RWPE2 (cell line): ENCODE data around the gene SLC9A9.

ENCODE experiments used
- ATAC-seq: fragments of 200-7000 bp; cut with Tn5 transposase; 3 replicates; pipeline ENCODE4 v1.9.1; 2021; ENCODE audit warnings: low read depth
- DNase-seq: peaks from one replicate; pipeline ENCODE4 v3.0.0-alpha.2; 2020; ENCODE audit warnings: low spot score
- H3K27ac ChIP-seq: fragments of 450-650 bp; 2 replicates; pipeline ENCODE4 v1.5.1; 2017; ENCODE audit warnings: mild to moderate bottlenecking; ENCODE audit not compliant: poor library complexity, severe bottlenecking
- H3K27me3 ChIP-seq: fragments of 250-450 bp; sonication (Bioruptor Pico); 2 replicates; pipeline ENCODE4 v1.5.1; 2021; ENCODE audit warnings: mild to moderate bottlenecking, moderate library complexity; ENCODE audit not compliant: insufficient read depth, poor library complexity, severe bottlenecking
- H3K36me3 ChIP-seq: fragments of 250-450 bp; sonication (Bioruptor Pico); 2 replicates; pipeline ENCODE4 v1.5.1; 2020; ENCODE audit warnings: low read depth, mild to moderate bottlenecking, moderate library complexity
- H3K4me1 ChIP-seq: fragments of 250-450 bp; sonication (Bioruptor Pico); 2 replicates; pipeline ENCODE4 v1.5.1; 2021; ENCODE audit warnings: mild to moderate bottlenecking, moderate library complexity; ENCODE audit not compliant: insufficient read depth, poor library complexity, severe bottlenecking
- H3K4me3 ChIP-seq: fragments of 250-450 bp; sonication (Bioruptor Pico); 2 replicates; pipeline ENCODE4 v1.5.1; 2021; ENCODE audit warnings: mild to moderate bottlenecking, moderate library complexity; ENCODE audit not compliant: severe bottlenecking
- H3K9me3 ChIP-seq: fragments of 250-450 bp; sonication (Bioruptor Pico); 2 replicates; pipeline ENCODE4 v1.5.1; 2021; ENCODE audit warnings: mild to moderate bottlenecking, moderate library complexity; ENCODE audit not compliant: severe bottlenecking
- TF ChIP-seq, protein P1 (sequence below): fragments of 450-650 bp; IDR thresholded peaks from one replicate; pipeline ENCODE4 v1.5.1; 2017; ENCODE audit warnings: mild to moderate bottlenecking, moderate library complexity; ENCODE audit not compliant: poor library complexity, severe bottlenecking

Gene SLC9A9

DNA sequence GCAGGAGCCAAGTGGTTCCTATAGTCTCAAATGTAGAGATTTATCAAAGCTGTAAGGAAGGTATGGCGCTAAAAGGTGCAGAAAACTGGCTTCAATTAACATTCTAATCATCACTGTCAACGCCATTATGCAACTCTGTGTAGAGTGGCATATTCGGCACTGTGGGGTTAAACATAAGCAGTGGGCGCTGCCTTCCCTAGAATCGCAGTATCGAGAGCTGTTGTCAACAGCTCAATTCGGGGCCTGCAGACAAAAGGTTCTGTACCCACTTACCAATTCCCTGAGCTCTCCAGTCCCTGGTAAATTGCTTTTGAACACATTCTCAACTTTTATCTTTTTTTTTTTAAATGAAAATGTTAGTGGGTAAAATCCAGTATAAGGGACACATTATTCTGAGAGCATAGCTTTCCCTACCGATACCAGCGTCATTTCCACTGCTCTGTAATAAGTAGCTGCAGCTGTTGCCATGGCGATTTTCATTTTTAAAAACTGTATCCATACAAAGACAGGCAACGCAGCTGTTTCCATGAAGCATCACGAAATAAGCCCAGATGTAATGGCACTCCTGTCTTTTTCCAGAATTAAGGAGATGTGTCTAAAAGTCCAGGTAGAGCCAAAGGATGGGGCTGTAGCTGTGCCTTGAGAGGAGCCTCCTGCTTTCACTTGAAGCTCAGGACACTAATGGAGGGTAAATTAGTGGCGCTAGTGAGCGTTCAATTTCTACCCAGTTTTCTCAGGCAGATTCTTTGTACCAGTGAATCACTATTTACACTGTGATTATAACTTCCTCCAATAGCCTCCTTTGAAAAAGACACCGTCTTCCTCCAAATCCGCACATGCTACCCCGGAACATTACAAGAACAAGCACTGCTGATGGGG lies 250.3 kb downstream of the SLC9A9 start:
- DNase-seq: no peak
- ATAC-seq: no peak
- no peak overlapping the region for H3K27ac ChIP-seq

DNA sequence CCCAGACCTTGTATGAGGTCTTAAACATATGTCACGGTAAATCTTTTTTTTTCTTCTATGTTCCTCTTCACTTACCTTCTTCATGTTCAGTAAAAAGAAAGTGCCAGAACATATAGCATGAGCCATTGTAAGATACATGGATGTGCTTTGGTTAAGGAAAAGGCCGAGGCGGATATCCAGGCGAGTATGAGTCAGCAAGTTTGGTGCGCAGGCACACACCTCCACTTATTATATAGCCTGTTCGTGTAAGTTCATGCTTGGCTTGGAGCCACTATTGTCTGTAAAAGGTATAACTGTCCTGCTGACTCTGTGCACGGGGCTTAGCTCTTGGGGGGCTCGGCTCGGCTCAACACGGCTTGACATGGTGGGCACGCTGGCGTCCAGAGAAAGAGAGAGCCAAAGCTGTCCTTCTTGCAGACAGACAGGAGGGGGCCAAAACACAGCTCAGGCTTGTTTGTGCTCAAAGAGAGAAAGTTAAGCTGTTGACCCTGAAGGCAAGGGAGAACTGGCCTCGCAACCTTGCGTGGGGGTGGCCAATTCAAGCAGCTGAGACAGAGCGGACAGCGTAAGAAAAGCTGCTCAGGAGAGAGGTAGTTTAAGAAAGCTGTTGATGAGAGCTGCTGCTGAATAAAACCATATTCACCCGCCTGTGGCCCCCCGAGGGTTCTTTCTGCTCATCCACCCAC lies 251.2 kb downstream of the SLC9A9 start:
- Histone ChIP-seq H3K4me1 (peaks cover 11% of the 10 kb centered on the region), H3K27ac (no peak overlapping the region), H3K9me3 (no peaks in the 10 kb centered on the region), H3K27me3 (no peaks in the 10 kb centered on the region), H3K36me3 (no peaks in the 10 kb centered on the region), H3K4me3 (no peak overlapping the region)
- DNase-seq (no peak), ATAC-seq (no peak)
- TF ChIP-seq, protein P1, sequence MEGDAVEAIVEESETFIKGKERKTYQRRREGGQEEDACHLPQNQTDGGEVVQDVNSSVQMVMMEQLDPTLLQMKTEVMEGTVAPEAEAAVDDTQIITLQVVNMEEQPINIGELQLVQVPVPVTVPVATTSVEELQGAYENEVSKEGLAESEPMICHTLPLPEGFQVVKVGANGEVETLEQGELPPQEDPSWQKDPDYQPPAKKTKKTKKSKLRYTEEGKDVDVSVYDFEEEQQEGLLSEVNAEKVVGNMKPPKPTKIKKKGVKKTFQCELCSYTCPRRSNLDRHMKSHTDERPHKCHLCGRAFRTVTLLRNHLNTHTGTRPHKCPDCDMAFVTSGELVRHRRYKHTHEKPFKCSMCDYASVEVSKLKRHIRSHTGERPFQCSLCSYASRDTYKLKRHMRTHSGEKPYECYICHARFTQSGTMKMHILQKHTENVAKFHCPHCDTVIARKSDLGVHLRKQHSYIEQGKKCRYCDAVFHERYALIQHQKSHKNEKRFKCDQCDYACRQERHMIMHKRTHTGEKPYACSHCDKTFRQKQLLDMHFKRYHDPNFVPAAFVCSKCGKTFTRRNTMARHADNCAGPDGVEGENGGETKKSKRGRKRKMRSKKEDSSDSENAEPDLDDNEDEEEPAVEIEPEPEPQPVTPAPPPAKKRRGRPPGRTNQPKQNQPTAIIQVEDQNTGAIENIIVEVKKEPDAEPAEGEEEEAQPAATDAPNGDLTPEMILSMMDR: no peak

More for the DNA sequence above, 250.3 kb downstream of the SLC9A9 start:
- TF ChIP-seq, protein P1: no peak
- H3K4me3 ChIP-seq: no peak overlapping the region
- no peaks in the 10 kb centered on the region for H3K36me3 ChIP-seq
- H3K9me3 ChIP-seq: no peaks in the 10 kb centered on the region
- peaks cover 16% of the 10 kb centered on the region for H3K4me1 ChIP-seq
- H3K27me3 ChIP-seq: no peaks in the 10 kb centered on the region

DNA sequence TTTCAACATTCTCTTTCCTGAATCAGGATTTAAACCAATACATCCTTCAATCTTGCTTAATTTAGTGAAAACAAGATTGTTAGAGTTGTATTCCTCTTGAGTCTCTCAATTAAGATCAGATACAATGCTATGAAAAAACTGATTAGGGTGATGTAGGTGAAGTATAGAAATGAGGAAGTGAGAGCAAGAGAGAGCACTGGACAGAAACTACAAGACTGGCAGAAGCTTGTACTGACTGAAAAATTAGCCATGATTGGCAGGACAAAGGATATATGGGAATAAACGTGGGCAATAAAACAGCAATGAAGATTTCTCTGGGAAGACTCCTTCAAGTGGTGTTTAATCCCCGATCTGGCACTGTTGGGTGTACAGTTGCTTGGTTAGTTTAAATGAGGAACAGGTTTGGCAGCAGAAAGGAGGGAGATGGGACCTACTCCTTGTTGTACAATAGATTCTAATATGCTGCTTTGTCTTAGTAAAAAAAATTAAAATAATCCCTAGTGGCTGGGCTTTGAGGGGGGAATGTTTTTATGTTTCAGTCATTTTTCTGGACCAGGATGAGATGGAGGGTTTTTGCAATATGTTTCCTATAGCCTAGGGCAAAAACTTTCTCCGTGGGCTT lies 252.7 kb downstream of the SLC9A9 start:
- DNase-seq: no peak

DNA sequence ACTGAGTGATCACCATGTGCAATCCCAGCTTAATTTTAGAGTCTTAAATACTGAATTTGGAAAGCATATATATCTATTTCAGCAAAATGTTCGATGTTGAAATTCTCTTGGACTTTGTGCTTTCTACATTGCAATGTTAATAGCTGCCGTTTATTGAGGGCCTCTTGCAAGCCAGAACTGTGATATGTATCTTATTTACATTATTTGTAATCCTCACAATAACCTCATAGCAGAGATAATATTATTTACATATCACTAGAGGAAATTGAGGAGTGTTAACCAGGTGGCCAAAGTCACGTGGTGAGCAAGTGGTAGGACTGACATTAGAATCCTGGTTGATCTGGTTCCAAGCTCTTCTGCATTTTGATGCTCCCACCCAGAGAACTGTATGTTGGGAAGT lies 254.1 kb downstream of the SLC9A9 start:
- no peaks in the 10 kb centered on the region for H3K9me3 ChIP-seq
- peaks cover 4% of the 10 kb centered on the region for H3K4me1 ChIP-seq
- TF ChIP-seq, protein P1: no peak
- H3K4me3 ChIP-seq: no peak overlapping the region
- H3K27me3 ChIP-seq: no peaks in the 10 kb centered on the region
- DNase-seq: no peak
- H3K27ac ChIP-seq: no peak overlapping the region
- H3K36me3 ChIP-seq: no peaks in the 10 kb centered on the region
- ATAC-seq: no peak

More for the DNA sequence above, 252.7 kb downstream of the SLC9A9 start:
- Histone ChIP-seq H3K27ac (no peak overlapping the region), H3K27me3 (no peaks in the 10 kb centered on the region), H3K4me3 (no peak overlapping the region), H3K9me3 (no peaks in the 10 kb centered on the region), H3K4me1 (peaks cover 4% of the 10 kb centered on the region), H3K36me3 (no peaks in the 10 kb centered on the region)
- ATAC-seq: no peak
- TF ChIP-seq, protein P1: no peak
